HG02943 (cell line): Measurements from ENCODE around the gene ETFRF1.

ENCODE experiments used
- ATAC-seq: cut with Tn5 transposase; IDR thresholded peaks from one replicate; pipeline ENCODE4 v1.9.1; 2021; ENCODE audit warnings: mild to moderate bottlenecking, low read depth, moderate library complexity; ENCODE audit not compliant: unreplicated experiment

Gene ETFRF1

DNA sequence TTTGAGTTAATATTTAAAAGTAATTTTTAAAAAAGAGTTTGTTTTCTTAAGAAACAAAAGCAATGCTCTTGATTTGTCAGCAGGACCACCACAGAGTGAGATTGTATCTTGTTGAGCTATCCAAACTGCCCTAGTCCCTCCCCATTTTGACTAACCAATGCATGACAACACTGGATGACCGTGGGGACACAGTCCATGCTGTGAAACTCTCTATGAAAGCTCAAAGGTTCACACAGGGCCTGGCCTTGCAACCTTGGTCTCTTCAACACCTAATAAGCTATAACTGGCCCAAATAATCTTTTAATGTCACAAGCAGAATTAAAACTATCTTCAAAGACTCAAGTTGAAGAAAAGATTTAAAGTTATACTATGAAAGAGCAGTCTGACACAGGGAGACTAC lies 13.5 kb downstream of the ETFRF1 start:
- ATAC-seq, result no peak

- no peak for ATAC-seq
Measured at GRCh38 chr12:25213338-25213737, 18.3 kb downstream of the ETFRF1 start.

DNA sequence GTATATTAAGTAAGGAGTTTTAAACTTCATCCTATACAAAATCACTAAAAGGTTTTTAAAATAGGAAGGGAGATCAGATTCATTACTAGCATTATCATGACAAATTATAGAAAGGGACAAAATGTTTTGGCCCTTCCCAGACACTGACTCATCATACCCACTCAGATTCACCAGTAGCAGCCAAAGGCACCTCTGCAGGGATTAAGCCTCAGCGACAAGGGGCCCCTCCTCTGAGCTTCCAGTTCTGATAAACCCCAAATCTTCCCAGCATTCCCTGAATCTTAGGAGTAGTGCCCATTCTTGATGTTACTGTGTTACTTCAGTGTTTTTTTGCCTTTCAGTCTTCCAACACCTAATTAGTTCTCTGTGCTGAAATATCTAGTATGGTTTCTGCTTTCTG lies 41.2 kb downstream of the ETFRF1 start:
- no peak for ATAC-seq

DNA sequence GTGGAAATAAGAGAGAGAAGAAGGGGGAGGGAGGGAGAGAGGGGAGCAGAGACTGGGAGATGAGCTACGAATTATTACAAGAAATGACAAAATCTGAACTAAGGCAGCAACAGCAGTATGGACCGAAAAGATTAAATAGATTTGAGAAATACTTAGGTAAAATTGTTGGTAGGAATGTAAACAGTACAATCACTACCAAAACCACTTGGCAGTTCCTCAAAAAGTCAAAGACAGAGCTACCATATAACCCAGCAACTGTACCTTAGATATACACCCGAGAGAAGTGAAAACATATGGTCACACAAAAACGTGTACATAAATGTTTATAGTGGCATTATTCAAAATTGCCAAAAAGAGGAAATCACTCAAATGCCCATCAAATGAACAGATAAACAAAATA lies 41.6 kb downstream of the ETFRF1 start:
- ATAC-seq, result no peak

GRCh38 chr12:25241167-25242020 lies 46.4 kb downstream of the ETFRF1 start:
- ATAC-seq, result no peak

- no peak for ATAC-seq
Measured at GRCh38 chr12:25242981-25243679, 48.1 kb downstream of the ETFRF1 start.

- no peak for ATAC-seq
Measured at GRCh38 chr12:25243680-25243990, 48.6 kb downstream of the ETFRF1 start.

DNA sequence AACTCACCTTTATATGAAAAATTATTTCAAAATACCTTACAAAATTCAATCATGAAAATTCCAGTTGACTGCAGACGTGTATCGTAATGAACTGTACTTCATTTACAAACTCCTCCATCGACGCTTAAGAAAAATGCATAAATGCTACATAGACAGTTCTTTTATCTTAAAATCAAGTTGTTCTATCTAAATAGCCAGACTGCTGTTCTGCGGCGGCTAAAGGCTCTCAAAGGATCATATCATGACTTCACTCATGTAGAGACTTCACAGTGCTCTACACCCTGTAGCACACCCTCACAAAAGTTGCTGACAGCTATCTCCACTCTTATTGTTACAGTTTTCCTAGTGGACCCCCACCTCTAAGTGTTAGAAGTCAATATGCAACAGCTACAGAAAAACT lies 50.5 kb downstream of the ETFRF1 start:
- no peak for ATAC-seq

DNA sequence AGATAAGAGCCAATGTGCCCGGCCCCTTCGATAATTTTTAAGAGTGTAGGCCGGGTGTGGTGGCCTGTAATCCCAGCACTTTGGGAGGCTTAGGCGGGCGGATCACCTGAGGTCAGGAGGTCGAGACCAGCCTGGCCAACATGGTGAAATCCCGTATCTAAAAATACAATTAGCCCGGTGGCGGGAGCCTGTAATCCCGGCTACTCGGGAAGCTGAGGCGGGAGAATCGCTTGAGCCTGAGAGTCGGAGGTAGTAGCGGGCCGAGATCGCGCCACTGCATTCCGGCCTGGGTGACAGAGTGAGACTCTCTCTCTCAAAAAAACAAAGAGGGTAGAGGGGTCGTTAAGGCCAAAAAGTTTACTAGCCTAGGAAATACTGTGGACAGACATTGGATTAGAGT lies 53.1 kb downstream of the ETFRF1 start:
- no peak for ATAC-seq

GRCh38 chr12:25248732-25249131 lies 53.7 kb downstream of the ETFRF1 start:
- ATAC-seq, result no peak

DNA sequence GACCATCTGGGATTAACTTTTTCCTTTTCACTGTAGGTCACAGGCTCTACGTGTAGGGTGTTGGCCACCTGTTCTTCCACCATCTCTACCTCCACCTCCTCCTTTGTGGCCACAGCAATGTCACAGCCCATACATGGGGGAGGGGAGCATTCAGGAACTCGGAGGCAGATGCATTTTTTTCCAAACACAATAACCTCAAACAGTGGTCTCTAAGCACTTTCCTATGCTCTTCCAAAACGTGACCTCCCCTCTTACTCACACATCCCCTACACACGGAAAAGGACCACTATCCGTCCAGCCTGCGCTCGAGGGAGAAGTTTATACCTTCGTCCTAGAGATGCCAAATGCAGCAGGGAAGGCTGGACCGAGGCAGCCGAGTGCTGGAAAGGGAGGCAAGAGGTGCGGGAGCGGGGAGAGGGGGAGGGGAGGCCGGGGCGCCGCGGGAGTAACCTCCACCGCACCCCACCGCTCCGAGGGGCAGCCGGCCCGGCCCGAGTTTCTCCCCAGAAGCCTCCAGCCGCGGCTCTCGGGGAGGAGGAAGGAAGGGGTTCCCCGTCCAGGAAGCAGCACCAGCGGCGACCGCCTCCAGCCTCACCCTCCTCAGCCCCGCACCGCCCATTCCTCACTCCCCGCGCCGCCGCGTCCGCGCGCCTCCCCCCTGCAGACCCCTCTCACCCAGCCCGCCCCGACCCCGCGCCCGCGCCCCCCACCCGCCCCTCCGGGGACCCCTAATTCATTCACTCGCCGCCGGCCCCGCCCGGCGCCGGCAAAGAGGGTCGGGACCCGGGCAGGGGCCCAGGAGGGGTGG lies 55.1 kb downstream of the ETFRF1 start:
- ATAC-seq, result peak; percentile 41

GRCh38 chr12:25250744-25251730 lies 56.0 kb downstream of the ETFRF1 start, which contains the start of gene KRAS:
Gene KRAS (minus strand): TSS chr12:25250929.
- ATAC-seq, result peak; percentile 75

GRCh38 chr12:25251769-25252168 lies 56.7 kb downstream of the ETFRF1 start:
- no peak for ATAC-seq

- ATAC-seq, result no peak
Measured at GRCh38 chr12:25252946-25253345, 57.9 kb downstream of the ETFRF1 start.

DNA sequence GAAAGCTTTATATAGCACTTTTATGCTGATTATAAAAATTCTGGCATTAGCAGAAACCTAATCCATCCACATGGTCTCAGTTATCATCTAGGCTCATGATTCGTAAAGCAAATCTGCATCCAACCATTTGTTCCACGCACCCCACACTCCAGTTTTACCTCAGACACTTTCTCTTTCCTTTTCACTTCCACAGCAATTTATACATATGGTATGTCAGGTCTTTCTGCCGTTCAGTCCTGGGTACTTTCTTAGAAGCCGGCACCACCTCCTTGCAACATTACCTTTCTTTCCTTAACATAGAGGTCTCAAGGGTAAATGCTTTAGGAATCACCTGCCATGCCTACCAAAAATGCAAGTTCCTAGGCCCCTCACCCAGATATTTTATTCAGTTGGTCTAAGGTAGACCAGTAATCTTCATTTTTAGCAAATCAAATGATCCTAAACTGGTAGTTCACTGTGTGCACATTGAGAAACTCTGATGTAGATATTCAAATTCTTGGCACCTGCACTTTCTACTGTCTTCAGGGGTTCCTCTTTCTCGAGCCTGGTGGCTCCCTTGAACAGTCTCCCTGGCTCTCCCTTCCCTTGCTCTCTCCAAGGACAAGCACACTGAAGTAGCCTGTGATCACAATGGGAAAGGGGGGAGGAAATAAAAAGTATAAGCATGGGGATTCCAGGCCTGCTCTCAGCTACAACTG lies 58.5 kb downstream of the ETFRF1 start:
- no peak for ATAC-seq

DNA sequence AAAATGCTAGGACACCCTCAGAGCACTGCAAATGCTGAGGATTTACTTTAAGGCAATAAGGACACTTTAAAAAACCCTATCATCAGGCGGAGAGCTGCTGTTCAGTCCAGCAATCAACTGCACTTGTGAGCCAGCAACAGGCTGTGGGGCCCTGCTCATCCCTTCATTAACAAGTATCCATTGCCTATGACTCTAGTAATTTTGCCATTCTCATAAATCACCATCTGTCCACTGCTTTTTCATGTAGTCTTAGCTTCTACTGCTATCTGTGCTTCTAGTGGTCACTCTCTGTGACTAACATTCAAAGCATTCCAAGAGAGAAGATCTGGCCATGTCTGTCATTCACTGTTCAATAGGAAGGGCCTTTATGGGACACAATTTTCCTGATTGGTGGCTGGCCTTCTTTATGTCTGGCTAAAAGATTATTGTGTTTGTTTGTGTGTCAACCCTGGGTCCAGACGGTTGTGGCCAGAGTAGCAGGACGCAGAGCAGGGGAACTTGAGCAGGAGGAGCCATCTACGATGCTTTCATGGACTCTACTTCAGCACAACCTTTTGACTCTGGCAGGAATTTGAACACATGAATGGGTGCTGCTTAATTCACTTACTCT lies 59.3 kb downstream of the ETFRF1 start:
- no peak for ATAC-seq
